Epidermal melanocyte (primary cell): ENCODE data around the gene UMOD.
"Not testable (repeated sequence)": the region's sequence is repeated elsewhere in the genome, so short reads cannot be mapped to it uniquely, and the experiment has no call there.

Experiments
- DNase-seq: peaks from one replicate; pipeline ENCODE4 v3.0.0; 2011; ENCODE audit warnings: low spot score; ENCODE audit not compliant: insufficient read length

UMOD gene

GRCh38 chr16:20321671-20322070 is 30.8 kb downstream of the UMOD start:
- no peak for DNase-seq

DNA sequence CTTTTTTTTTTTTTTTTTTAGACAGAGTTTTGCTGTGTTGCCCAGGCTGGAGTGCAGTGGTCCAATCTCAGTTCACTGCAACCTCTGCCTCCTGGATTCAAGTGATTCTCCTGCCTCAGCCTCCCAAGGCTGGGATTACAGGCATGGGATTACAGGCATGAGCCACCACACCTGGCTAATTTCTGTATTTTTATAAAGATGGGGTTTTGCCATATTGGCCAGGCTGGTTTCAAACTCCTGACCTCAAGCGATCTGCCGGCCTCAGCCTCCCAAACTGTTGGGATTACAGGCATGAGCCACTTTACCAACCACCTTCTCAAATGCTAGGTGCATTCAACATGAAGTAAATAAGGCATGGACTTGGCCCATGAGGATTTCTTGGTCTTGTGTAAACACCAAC is 31.5 kb downstream of the UMOD start:
- not testable (repeated sequence) for DNase-seq

- DNase-seq = no peak
These were observed 31.9 kb downstream of the UMOD start for GRCh38 chr16:20320592-20320991.

DNA sequence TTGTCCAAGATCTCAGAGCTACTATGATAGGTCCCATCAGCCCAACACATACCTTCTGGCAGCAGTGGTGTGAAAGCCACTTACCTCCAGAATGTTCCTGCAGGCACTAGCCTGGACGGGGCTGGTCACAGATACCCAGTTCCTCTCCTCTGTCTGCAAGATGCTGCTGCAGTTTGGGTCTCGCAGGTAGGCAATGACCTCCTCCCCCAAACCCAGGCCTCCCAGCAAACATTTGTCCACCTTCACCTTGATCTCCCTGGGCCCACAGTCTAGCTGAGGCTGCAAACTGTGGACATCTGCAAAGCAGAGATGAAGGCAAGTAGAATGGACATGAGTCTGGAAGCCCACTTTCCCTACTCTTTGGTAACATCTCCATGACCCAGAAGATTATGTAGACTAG is 32.3 kb downstream of the UMOD start:
- DNase-seq = no peak

- DNase-seq = no peak
These were observed 33.1 kb downstream of the UMOD start for GRCh38 chr16:20319406-20319805.

- DNase-seq = no peak
These were observed 34.1 kb downstream of the UMOD start for GRCh38 chr16:20318437-20318836.

DNA sequence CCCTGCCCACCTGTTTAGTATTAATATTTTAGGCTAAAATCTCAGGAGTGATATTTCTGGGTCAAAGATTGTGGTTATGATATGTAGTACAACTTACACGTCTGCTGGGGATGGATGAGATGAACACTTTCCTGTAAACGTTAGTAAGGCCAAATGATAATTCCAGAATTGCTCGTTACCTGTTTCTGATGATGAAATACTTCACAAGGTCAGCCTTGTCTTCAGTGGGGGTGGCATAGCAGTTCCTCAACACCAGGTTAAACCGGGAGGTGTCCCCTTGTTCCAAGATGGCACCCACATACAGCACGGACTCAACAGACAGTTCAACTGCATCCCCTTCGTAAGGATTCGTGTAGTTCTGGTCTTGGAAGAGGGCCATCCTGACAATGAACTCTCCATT is 34.5 kb downstream of the UMOD start:
- no peak for DNase-seq

DNA sequence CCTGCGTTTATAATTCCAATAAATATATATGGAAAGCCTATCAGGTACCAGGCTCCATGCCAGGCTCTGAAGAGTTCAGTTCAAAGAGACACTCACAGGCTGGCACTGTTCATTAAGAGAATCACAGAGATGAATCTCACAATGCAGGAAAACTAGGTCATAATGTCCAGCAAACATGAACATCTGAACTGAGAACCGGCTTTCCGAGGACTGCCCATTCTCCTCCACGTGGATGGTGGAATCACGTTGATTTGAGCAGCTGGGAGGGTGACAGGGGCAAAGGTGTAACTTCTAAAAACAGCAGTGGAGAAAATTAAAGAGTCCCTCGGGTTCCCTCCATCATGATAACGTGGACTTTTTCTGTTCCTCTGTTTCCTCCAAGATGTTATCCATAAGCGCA is 35.4 kb downstream of the UMOD start:
- no peak for DNase-seq

DNA sequence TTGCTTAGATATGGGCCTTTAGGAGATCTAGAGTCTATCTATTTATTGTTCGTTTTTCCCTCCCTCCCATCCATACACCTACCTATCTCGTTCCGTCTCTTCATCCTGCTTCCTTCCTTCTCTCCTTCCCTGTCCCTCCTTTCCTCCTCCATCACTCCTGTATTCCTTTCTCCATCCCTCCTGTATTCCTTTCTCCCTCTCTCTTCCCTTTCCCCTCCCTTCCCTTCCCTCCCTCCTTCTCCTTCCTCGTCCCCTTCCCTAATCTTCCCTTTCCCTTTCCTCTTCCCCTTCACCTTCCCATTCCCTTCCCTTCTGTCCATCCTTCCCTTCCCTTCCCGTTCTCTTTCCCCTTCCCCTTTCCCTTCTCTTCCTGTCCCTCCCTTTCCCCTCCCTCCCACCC is 35.8 kb downstream of the UMOD start:
- DNase-seq = no peak

DNA sequence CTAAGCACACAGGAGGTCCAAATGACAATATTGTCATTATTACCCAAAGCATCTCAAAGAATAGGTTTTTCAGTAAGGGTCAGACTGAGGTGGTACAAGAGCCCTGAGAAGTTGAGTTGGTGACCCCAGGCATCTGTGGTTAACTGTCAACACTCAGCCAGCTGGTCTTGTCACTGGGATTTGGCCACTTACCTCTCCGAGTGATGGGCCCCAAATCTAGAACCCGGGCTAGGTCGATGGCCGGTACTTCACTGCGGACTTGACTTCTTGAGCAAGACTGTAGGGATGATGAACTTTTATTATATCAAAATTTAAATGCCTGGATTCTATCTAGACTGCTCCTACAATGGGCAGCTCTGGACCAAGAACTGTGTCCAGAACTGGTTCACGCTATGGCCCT is 36.8 kb downstream of the UMOD start:
- no peak for DNase-seq

- DNase-seq = no peak
These were observed 37.9 kb downstream of the UMOD start for GRCh38 chr16:20314575-20314974.

DNA sequence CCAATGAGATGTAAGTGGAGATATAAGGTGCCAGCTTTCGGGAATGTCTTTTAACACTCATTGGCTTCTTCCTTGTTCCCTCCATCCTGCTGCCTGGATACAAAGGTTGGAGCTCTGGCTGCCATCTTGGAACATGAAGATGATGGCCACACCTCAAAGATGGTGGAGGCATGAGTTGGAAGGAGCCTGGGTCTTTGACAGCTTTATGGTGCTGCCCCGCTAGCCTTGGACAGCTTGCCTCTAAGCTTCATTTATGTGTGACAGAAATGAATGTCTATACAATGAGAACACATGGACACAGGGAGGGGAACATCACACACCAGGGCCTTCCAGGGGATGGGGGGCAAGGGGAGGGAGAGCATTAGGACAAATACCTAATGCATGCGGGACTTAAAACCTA is 38.8 kb downstream of the UMOD start:
- DNase-seq = no peak

GRCh38 chr16:20312536-20313095 is 39.9 kb downstream of the UMOD start:
- DNase-seq = not testable (repeated sequence)

GRCh38 chr16:20311548-20311947 is 41.0 kb downstream of the UMOD start:
- DNase-seq = no peak

GRCh38 chr16:20310421-20311395 is 41.8 kb downstream of the UMOD start:
- no peak for DNase-seq

DNA sequence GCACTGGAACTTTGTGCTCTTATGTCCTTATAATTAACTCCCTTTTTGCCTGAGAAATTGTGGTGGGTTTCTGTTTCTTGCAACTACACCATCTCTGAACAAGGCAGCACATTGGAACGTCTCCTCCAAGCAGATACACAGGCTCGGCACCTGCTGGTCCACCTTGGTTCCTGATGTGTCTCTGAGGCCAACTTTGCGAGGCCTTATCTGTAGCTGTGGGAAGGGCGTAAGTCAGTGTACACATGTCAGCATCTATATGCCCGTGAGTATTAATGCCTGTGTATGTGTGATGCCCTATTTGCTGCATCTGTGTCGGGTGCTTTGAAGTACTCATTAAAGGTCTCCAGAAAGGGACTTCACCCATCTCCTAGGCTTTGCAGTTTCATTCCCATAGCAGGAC is 42.7 kb downstream of the UMOD start:
- DNase-seq = no peak

GRCh38 chr16:20308801-20309590 is 43.5 kb downstream of the UMOD start:
- no peak for DNase-seq

DNA sequence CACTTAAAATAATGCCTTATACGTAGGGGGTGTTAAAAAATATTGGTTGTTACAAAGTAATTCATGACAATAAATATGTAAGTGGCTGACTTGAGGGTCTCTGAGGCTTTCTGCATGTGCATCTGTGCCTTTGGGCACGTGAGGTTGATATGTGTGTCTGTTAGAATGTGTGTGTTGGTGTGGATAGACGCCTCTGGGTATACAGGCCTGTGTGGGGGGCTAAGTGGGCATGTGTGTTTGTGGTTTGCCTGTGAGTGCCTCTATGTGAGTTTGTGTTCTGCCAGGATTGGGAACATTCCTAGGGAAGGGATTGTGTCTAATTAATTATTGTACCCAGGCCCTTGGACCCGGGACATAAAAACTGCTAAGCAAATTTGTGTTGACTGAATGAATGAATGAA is 44.2 kb downstream of the UMOD start:
- DNase-seq = no peak

GRCh38 chr16:20307791-20308190 is 44.7 kb downstream of the UMOD start:
- no peak for DNase-seq

DNA sequence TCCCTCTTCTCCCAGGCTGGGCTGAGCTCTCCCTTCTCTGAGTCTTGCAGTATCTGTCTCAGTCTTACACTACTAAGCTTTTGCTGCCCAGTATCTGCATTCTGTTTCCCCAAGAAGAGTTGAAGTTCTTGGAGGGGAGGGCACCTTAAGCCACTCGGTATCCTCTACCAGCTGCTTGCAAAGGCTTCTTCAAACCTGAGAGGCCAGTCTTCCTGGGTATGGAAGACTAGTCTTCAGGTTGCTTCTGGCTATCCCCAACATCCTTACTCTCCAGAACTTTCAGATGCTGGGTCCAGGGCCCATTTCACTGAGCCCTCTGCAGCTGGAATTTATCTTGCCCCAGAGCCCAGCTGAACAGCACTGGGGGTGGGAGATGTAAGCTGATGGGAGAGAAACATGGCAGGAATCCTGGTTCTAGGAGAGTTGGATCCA is 45.3 kb downstream of the UMOD start:
- no peak for DNase-seq

DNA sequence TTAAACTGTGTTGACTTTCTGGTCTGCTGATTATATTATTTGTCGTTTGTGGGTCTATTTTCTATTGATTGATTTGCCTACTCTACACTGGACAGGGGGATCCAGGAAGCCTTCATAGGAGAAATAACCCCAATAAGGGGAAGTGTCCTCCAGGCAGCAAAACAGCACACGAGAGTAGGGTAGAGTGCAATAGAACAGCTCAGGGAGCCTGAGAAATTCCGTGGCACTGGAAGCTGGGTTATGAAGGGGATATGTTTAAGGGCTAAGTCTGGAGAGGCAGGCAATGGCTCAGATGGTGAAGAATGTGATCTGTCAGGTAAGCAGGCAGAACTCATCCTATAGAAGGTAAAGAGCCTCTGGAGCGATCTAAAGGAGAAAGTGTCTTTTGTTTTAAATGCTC is 46.1 kb downstream of the UMOD start:
- DNase-seq = no peak

DNA sequence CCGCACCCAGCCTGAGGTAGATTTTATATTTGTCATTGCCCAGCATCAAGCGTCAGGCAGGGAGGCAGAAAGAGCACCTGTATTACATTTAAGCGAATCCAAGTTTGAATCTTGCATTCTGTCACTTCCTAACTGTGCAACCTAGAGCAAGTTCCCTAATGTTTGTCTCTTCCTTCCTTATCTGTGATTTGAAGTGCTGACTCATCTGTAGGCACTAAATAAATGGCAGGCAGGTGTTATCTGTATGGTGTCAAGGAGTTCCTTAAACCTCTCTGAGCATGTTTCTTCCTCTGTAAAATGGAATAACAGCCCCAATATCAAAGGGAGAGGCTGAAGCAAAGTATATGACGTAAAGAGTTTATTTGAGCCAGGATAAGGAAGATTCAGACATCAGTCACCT is 49.5 kb downstream of the UMOD start:
- DNase-seq = no peak
